Thymus (tissue), 11 donors: ENCODE results near the gene POT1. TPM values are rescaled to one million over a fixed set of nuclear protein-coding genes. Genes with fewer than 3 reads are reported as not detected.

Experiments
- DNase-seq, 9 donors: peaks; one replicate each; pipeline ENCODE4 v3.0.0-alpha.2; 2013; ENCODE audit warnings: low spot score in 9 of 9, low read depth in 6 of 9, missing footprints in 1 of 9
- H3K27ac ChIP-seq, 2 donors: one replicate each; pipeline ENCODE4 v1.5.1; 2013; ENCODE audit warnings: control low read depth in 1 of 2, low read depth in 1 of 2, low read length in 1 of 2, mild to moderate bottlenecking in 1 of 2, moderate library complexity in 1 of 2
- H3K27me3 ChIP-seq, 2 donors: one replicate each; pipeline ENCODE4 v1.5.1; 2013; ENCODE audit warnings: low read length in 1 of 2; ENCODE audit not compliant: control insufficient read depth in 2 of 2, insufficient read depth in 1 of 2
- H3K36me3 ChIP-seq, 2 donors: one replicate each; pipeline ENCODE4 v1.5.1; 2013; ENCODE audit warnings: low read length in 1 of 2, mild to moderate bottlenecking in 1 of 2, moderate library complexity in 1 of 2; ENCODE audit not compliant: control insufficient read depth in 2 of 2, insufficient read depth in 2 of 2
- H3K4me1 ChIP-seq, 2 donors: one replicate each; pipeline ENCODE4 v1.5.1; 2013; ENCODE audit warnings: low read length in 2 of 2; ENCODE audit not compliant: control insufficient read depth in 2 of 2, insufficient read depth in 2 of 2
- H3K4me3 ChIP-seq, 2 donors: one replicate each; pipeline ENCODE4 v1.5.1; 2013; ENCODE audit warnings: low read length in 2 of 2, control low read depth in 1 of 2, mild to moderate bottlenecking in 1 of 2
- H3K9me3 ChIP-seq, 2 donors: one replicate each; pipeline ENCODE4 v1.5.1; 2013; ENCODE audit warnings: low read length in 1 of 2, mild to moderate bottlenecking in 1 of 2; ENCODE audit not compliant: control insufficient read depth in 2 of 2, insufficient read depth in 1 of 2
- WGBS: extraction: QIAGEN DNeasy Blood & Tissue Kit; methylation state at CpG from one replicate; pipeline ENCODE4 v1.1.7; 2013; 5-methylcytosine and 5-hydroxymethylcytosine counted together
- polyA plus RNA-seq: library from polyadenylated mRNA; stranded (reverse); fragments of 200-250 nt; gene quantifications from one replicate; pipeline ENCODE4 v1.2.3, GENCODE V29; 2013
- total RNA-seq: library from RNA; stranded (reverse); fragments of 120-200 nt; gene quantifications from one replicate; pipeline ENCODE4 v1.2.4, GENCODE V29; 2013
- donor health status: healthy.

Gene POT1
- total and polyA plus RNA-seq, 2 donors, result 18.0 to 38.5 TPM

- no peak overlapping the region for H3K27ac ChIP-seq
- H3K27me3 ChIP-seq, result no peaks in the 10 kb centered on the region
- H3K4me3 ChIP-seq, result no peak overlapping the region
- no peaks in the 10 kb centered on the region for H3K4me1 ChIP-seq
- H3K36me3 ChIP-seq, result peaks cover 0 to 7% of the 10 kb centered on the region in 2 donors
- no peaks in the 10 kb centered on the region for H3K9me3 ChIP-seq
- DNase-seq, result no peak
Observed at GRCh38 chr7:124843336-124843735, 86.3 kb downstream of the POT1 start.

DNA sequence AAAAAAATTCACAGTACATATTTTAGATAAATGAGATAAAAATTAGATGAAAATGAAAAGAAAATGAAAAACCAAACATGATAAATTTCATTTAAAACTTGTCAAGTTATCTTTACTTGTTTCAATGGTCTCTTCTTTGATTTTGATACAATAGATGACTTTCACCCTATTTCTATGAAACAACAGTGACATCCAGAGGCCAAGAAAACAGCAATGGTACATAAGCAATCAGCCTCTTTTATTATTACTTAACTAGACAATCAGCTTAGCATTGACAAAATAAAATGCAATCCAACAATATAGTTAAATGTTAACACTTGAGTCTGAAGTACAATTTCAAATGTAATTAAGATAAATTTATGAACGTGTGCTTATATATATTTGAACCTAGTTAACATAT lies 89.2 kb downstream of the POT1 start:
- Histone ChIP-seq H3K27ac (no peak overlapping the region), H3K9me3 (no peaks in the 10 kb centered on the region), H3K36me3 (no peaks in the 10 kb centered on the region), H3K27me3 (no peaks in the 10 kb centered on the region), H3K4me1 (no peaks in the 10 kb centered on the region), H3K4me3 (no peak overlapping the region)
- DNase-seq, result no peak
- WGBS, result 96% methylated on average over 1 of the region's 1 CpG

DNA sequence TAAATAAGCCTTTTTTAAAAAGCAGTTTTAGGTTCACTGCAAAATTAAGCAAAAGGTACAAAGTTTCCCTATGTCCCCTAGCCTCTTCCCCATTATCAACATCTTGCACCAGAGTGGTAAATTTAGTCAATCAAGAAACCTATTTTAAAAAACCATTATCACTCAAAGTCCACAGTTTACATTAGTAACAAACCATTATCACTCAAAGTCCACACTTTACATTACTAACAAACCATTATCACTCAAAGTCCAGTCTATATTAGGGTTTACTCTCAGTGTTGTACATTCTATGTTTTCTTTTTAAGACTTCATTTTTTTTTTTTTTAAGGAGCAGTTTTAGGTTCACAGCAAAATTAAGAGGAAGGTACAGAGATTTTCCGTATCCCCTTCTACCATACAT lies 89.9 kb downstream of the POT1 start:
- H3K4me3 ChIP-seq, result no peak overlapping the region
- WGBS, result 97% methylated on average over 1 of the region's 1 CpG

GRCh38 chr7:124836173-124836572 lies 93.5 kb downstream of the POT1 start:
- Histone ChIP-seq H3K27me3 (no peaks in the 10 kb centered on the region), H3K4me1 (no peaks in the 10 kb centered on the region), H3K9me3 (no peaks in the 10 kb centered on the region), H3K4me3 (no peak overlapping the region), H3K27ac (no peak overlapping the region), H3K36me3 (peaks cover 0 to 5% of the 10 kb centered on the region in 2 donors)
- 96% methylated on average over 1 of the region's 1 CpG for WGBS
- no peak for DNase-seq

More for the DNA sequence above, 89.9 kb downstream of the POT1 start:
- DNase-seq, result no peak
- no peaks in the 10 kb centered on the region for H3K9me3 ChIP-seq
- H3K27me3 ChIP-seq, result no peaks in the 10 kb centered on the region
- no peaks in the 10 kb centered on the region for H3K4me1 ChIP-seq
- no peak overlapping the region for H3K27ac ChIP-seq
- peaks cover 0 to 5% of the 10 kb centered on the region in 2 donors for H3K36me3 ChIP-seq

GRCh38 chr7:124818807-124819206 lies 110.8 kb downstream of the POT1 start:
- no peak overlapping the region for H3K4me3 ChIP-seq
- no peak overlapping the region for H3K27ac ChIP-seq
- no peaks in the 10 kb centered on the region for H3K4me1 ChIP-seq
- DNase-seq, result no peak
- no peaks in the 10 kb centered on the region for H3K27me3 ChIP-seq
- H3K9me3 ChIP-seq, result no peaks in the 10 kb centered on the region
- 99% methylated on average over 5 of the region's 5 CpGs for WGBS
- no peaks in the 10 kb centered on the region for H3K36me3 ChIP-seq

GRCh38 chr7:124813994-124814798 lies 115.4 kb downstream of the POT1 start:
- 93% methylated on average over 2 of the region's 2 CpGs for WGBS
- Histone ChIP-seq H3K36me3 (no peaks in the 10 kb centered on the region), H3K27me3 (no peaks in the 10 kb centered on the region), H3K9me3 (no peaks in the 10 kb centered on the region), H3K4me1 (no peaks in the 10 kb centered on the region), H3K27ac (no peak overlapping the region), H3K4me3 (no peak overlapping the region)
- DNase-seq, result no peak

GRCh38 chr7:124812764-124813163 lies 116.9 kb downstream of the POT1 start:
- DNase-seq, result no peak
- Histone ChIP-seq H3K4me1 (no peaks in the 10 kb centered on the region), H3K36me3 (no peaks in the 10 kb centered on the region), H3K27me3 (no peaks in the 10 kb centered on the region), H3K9me3 (no peaks in the 10 kb centered on the region), H3K27ac (no peak overlapping the region), H3K4me3 (no peak overlapping the region)
- 93% methylated on average over 2 of the region's 2 CpGs for WGBS

DNA sequence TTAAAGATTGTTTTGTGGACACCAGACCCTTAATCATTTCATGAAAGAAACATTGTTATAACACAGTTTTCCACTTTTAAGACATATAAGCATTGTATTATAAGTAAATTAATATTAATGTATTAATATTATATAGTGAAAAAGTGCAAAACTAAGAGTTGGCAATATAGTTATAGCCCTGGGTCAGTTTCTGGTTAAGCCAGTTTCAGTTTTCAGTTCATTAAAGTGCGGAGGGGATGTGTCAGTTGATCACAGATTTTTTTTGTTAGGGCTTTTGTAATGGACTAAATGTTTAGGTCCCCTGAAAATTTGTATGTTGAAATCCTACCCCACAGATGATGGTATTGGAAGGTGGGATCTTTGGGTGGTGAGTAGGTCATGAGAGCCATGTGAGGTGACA lies 118.3 kb downstream of the POT1 start:
- no peak for DNase-seq
- Histone ChIP-seq H3K27me3 (no peaks in the 10 kb centered on the region), H3K36me3 (no peaks in the 10 kb centered on the region), H3K4me1 (no peaks in the 10 kb centered on the region), H3K9me3 (no peaks in the 10 kb centered on the region), H3K27ac (no peak overlapping the region), H3K4me3 (no peak overlapping the region)
- WGBS, result 100% methylated on average over 1 of the region's 1 CpG

- no peaks in the 10 kb centered on the region for H3K9me3 ChIP-seq
- no peaks in the 10 kb centered on the region for H3K27me3 ChIP-seq
- no peaks in the 10 kb centered on the region for H3K36me3 ChIP-seq
- WGBS, result 87% methylated on average over 3 of the region's 3 CpGs
- no peak overlapping the region for H3K4me3 ChIP-seq
- DNase-seq, result no peak
- H3K4me1 ChIP-seq, result no peaks in the 10 kb centered on the region
- no peak overlapping the region for H3K27ac ChIP-seq
Observed at GRCh38 chr7:124810605-124811004, 119.0 kb downstream of the POT1 start.
